ENCODE data around the gene GPR137.

GPR137 gene

GRCh38 chr11:64256300-64256699 lies 29.3 kb upstream of the GPR137 start:
- TF ChIP-seq YY1 (IDR thresholded peaks at IDR 0.05; ENCODE audit: low read depth) = no peak
- no peak for TF ChIP-seq ZBTB7A (IDR thresholded peaks at IDR 0.05; ENCODE audit: low read depth)
- TF ChIP-seq REST (IDR thresholded peaks at IDR 0.05; ENCODE audit: low read depth) = no peak
- TF ChIP-seq TEAD4 (IDR thresholded peaks at IDR 0.05) = no peak

GRCh38 chr11:64258356-64258755 lies 27.3 kb upstream of the GPR137 start:
- TF ChIP-seq RAD21 (IDR thresholded peaks at IDR 0.05; ENCODE audit: low read depth) (no peak), ZBTB7A (IDR thresholded peaks at IDR 0.05; ENCODE audit: low read depth) (no peak), EP300 (IDR thresholded peaks at IDR 0.05; ENCODE audit: borderline replicate concordance) (no peak)

- TF ChIP-seq EP300 (IDR thresholded peaks at IDR 0.05; ENCODE audit: borderline replicate concordance) (no peak), TAF1 (IDR thresholded peaks at IDR 0.05; ENCODE audit: low read depth) (no peak), CEBPB (IDR thresholded peaks at IDR 0.05) (no peak), CREB1 (IDR thresholded peaks at IDR 0.05; ENCODE audit: low read depth) (no peak), EGR1 (IDR thresholded peaks at IDR 0.05) (no peak), NFIC (IDR thresholded peaks at IDR 0.05) (no peak), ZBTB7A (IDR thresholded peaks at IDR 0.05; ENCODE audit: low read depth) (no peak), MAX (IDR thresholded peaks at IDR 0.05) (no peak)
Observed at GRCh38 chr11:64258946-64259532, 26.6 kb upstream of the GPR137 start.

- TF ChIP-seq EP300 (IDR thresholded peaks at IDR 0.05; ENCODE audit: borderline replicate concordance) (no peak), ZBTB7A (IDR thresholded peaks at IDR 0.05; ENCODE audit: low read depth) (no peak), TEAD4 (IDR thresholded peaks at IDR 0.05) (no peak), CEBPB (IDR thresholded peaks at IDR 0.05) (no peak), FOXM1 (IDR thresholded peaks at IDR 0.05; ENCODE audit: borderline replicate concordance, low read depth) (no peak), EGR1 (IDR thresholded peaks at IDR 0.05) (no peak), MAX (IDR thresholded peaks at IDR 0.05) (no peak), YY1 (IDR thresholded peaks at IDR 0.05; ENCODE audit: low read depth) (no peak), TAF1 (IDR thresholded peaks at IDR 0.05; ENCODE audit: low read depth) (no peak), CREB1 (IDR thresholded peaks at IDR 0.05; ENCODE audit: low read depth) (no peak), RAD21 (IDR thresholded peaks at IDR 0.05; ENCODE audit: low read depth) (no peak), TCF12 (IDR thresholded peaks at IDR 0.05; ENCODE audit: low read depth) (no peak), USF1 (IDR thresholded peaks at IDR 0.05) (no peak), REST (IDR thresholded peaks at IDR 0.05; ENCODE audit: low read depth) (no peak), NFIC (IDR thresholded peaks at IDR 0.05) (no peak)
Observed at GRCh38 chr11:64259533-64260067, 26.0 kb upstream of the GPR137 start.

GRCh38 chr11:64260147-64260708 lies 25.4 kb upstream of the GPR137 start:
- TF ChIP-seq YY1 (IDR thresholded peaks at IDR 0.05; ENCODE audit: low read depth) = no peak

GRCh38 chr11:64261556-64262080 lies 24.0 kb upstream of the GPR137 start:
- TF ChIP-seq YY1 (IDR thresholded peaks at IDR 0.05; ENCODE audit: low read depth) (no peak), CREB1 (IDR thresholded peaks at IDR 0.05; ENCODE audit: low read depth) (no peak), USF1 (IDR thresholded peaks at IDR 0.05) (no peak), FOXM1 (IDR thresholded peaks at IDR 0.05; ENCODE audit: borderline replicate concordance, low read depth) (no peak), NFIC (IDR thresholded peaks at IDR 0.05) (no peak), EP300 (IDR thresholded peaks at IDR 0.05; ENCODE audit: borderline replicate concordance) (no peak), TCF12 (IDR thresholded peaks at IDR 0.05; ENCODE audit: low read depth) (no peak), CEBPB (IDR thresholded peaks at IDR 0.05) (no peak), ZBTB7A (IDR thresholded peaks at IDR 0.05; ENCODE audit: low read depth) (no peak), EGR1 (IDR thresholded peaks at IDR 0.05) (no peak), TAF1 (IDR thresholded peaks at IDR 0.05; ENCODE audit: low read depth) (no peak), REST (IDR thresholded peaks at IDR 0.05; ENCODE audit: low read depth) (no peak), MAX (IDR thresholded peaks at IDR 0.05) (no peak), RAD21 (IDR thresholded peaks at IDR 0.05; ENCODE audit: low read depth) (no peak), TEAD4 (IDR thresholded peaks at IDR 0.05) (no peak)
